Fibroblast of skin of scalp (primary cell): ENCODE data around the gene ALOX5.
"Not testable (repeated sequence)": the region's sequence is repeated elsewhere in the genome, so short reads cannot be mapped to it uniquely, and the experiment has no call there.

ENCODE experiments used
- DNase-seq: peaks from one replicate; pipeline ENCODE4 v3.0.0-alpha.2; 2013

The ALOX5 gene

DNA sequence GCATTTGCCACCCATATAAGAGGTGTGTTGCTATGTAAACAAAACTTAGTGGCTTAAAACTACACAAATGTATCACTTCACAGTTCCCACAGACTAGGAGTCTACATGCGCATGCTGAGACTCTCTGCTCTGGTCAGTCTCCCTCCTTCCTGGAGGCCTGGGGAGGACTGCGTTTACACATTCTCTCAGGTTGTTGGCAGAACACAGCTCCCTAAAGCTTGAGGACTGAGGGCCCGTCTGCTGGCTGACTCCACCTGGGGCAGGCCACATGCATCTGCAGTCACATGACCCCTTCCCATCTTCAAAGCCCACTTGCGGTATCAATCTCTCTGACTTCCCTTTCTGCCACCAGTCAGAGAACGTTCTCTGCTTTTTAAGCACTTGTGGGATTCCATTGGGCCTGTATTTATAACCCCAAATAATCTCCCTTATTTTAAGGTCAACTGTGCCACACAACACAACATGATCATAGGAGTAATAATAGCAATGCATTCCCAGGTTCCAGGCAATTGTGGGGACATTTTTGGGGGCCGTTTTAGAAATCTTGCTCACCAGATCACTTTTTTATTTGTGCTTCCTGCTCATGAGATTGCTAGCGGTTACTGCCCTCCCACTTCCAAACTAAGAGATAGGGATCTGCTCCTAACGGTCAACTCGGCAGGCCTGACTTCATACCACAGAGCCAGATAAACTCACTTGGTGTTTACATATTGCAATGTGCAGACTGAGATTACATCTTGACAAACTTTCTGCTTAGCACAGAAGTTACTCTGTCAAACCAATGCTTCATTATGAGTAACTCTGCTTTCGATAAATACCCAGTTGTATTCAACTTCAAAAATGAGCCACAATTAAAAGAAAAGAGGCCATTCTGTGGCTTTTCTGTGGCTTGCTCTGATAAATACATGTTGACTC lies 96.3 kb downstream of the ALOX5 start:
- no peak for DNase-seq

DNA sequence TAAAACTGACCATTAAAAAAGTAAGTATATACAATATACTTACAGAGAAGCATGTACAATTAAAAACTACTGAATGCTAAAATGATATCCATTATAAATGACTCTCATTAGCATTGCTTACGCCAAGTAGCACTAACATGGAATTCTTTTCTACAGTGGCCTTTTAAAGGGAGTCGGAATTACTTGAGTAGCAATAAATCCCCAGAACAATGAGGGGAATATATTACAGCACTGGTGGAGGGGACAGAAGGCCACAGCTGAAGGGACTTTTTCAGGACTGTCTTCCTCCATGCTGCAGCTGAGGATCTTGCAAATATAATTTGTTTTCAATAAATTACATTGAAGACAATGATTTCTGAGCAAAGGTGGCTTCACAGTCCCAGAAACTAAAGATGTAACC lies 97.0 kb downstream of the ALOX5 start:
- DNase-seq: no peak

DNA sequence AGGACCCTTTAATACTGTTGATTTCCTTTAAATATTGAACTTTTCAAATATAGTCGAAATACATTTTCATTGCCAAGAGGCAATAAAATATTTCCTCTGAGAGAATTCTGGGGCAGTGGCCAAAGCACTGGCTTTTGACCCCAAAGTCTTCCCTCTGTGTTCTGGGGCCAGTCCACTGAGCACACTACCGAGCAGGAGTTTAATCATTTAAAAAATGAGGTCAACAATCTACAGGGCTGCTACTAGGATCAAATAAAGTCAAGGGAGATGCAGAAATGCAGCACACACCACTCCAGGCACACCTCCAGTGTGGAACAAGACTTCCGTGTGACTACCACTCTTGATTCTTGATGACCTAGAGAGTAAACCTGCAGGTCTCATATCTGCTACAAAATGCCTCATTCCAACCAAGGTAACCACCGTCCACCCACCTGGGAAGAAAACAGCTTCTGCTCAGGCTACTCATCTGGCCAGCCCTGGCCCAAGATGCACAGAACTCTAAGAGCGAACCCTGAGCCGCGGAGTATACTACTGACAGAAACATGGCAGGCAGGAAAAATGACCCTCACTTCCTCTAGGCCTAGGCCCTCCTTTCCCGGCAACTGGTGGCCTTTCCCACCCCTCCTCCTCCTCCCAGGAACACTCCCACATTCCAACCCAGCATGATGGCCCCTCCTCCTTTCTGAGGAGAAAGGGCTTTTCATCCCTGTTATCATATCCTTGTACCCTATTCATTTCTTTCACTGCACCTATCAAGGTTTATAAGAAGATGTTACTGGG lies 97.7 kb downstream of the ALOX5 start:
- DNase-seq: no peak

DNA sequence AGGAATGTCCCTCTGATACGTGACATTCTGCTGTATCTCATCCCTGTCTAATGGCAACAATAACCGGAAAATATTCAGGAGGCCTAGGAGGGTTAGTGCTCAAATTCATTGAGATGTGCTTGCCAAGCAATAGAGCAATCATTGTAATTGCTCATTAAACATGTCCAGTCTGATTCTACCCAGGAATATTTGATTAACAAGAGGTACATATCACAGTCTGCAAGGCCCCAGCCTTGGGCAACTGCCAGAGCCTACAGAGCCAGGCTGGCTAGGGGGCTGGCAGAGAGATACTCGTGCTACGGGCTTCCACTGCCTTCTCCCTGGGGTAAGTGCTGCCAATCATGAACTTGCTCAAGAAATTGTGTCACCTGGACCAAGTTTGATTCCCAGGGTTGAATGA lies 99.1 kb downstream of the ALOX5 start:
- DNase-seq: no peak

DNA sequence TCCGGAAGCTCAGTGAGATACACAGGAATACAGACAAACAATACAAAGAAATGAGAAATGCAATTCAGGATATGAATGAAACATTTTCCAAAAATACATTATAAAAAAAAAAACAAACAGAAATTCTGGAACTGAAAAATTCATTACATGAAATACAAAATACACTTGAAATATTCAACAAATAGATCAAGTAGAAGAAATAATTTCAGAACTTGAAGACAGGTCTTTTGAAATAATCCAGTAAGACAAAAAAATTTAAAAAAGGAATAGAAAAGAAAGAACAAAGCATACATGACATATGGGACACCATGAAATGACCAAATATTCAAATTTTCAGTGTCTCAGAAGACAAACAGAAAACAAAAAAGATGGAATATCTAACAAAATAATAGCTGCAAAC lies 102.5 kb downstream of the ALOX5 start:
- DNase-seq: no peak

DNA sequence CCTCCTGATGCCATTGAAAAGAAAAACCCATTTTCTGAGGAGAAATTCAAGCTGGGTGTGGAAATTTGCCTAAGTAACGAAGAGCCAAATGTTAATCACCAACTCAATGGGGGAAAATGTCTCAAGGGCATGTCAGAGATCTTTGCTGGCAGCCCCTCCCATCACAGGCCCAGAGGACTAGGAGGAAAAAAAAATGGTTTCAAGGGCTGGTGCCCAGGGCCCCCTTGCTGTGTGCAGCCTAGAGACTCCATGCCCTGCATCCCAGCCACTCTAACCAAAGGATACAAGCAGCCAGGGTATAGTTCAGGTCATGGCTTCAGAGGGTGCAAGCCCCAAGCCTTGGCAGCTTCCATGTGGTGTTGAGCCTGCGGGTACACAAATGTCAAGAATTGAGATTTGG lies 106.3 kb downstream of the ALOX5 start:
- DNase-seq: no peak

DNA sequence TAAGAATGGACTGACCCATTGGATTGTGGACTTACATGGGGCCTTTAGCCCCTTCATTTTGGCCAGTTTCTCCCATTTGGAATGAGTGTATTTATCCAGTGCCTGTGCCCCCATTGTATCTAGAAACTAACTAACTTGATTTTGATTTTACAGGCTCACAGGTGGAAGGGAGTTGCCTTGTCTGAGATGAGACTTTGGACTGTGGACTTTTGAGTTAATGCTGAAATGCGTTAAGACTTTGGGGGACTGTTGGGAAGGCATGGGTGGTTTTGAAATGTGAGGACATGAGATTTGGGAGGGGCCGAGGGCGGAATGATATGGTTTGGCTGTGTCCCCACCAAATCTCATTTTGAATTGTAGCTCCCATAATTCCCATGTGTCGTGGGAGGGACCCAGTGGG lies 107.1 kb downstream of the ALOX5 start:
- not testable (repeated sequence) for DNase-seq

DNA sequence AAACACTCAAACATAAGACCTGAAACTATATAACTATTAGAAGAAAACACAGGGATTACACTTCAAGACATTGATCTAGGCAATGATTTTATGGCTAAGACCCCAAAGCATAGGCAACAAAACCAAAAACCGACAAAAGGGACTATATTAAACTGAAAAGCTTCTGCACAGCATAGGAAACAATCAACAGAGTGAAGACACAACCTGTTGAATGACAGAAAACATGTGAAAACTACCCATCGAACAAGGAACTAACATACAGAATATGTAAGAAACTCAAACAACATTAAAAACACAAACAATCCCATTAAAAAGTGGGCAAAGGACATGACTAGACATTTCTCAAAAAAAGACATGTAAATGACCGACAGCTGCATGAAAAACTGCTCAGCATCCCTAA lies 109.0 kb downstream of the ALOX5 start:
- DNase-seq: no peak

DNA sequence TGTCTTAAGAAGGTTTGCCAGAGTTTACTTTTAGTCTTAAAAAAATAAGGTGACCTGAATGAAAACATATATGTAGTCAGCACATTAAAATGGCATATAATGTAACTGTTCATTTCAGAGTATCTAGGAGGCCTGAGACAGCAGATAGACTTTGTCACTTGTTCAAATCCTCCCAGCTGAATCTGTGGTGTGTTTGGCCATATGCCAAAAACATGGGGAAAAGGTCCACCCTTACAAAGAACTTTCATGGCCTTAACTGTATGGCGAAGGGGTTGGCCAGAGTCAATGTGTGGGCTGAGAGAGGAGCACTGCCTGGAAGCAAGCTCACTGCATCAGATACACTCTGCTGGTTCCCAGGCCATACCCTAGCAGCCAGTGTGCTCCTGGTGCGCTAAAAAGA lies 113.7 kb downstream of the ALOX5 start:
- no peak for DNase-seq

DNA sequence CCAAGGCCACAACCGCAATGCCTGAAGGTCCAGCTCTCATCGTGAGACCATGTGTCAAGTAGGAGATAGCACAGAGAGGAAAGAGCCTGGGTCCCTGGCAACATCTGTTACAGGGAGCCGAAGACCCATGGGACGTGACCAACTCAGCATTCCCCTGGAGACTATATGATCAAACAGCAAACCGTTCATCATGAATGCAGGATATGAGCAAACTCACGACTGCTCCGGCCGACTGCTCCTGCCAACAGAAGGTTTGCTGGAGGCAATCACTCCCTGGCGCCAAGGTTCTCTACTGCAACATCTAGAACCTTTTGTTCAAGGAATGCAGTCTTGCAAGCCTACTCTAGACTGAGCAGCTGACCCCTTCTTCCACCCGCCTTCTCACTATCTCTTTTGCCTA lies 114.3 kb downstream of the ALOX5 start:
- DNase-seq: no peak

DNA sequence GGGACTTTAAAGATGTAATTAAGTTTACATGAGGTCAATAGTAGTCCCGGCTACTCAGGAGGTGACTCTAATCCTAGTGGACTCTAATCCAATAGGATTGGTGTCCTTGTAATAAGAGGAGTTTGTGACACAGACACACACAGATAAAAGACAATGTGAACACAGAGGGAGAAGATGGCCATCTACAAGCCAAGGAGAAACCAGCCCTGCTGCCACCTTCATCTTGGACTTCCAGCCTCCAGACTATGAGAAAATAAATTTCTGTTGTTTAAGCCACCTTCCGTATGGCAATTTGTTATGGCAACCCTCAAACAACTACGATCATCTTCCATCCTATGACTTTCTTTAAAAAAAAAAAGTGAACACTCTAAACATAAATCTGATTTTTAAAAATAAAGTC lies 116.3 kb downstream of the ALOX5 start:
- DNase-seq: no peak

DNA sequence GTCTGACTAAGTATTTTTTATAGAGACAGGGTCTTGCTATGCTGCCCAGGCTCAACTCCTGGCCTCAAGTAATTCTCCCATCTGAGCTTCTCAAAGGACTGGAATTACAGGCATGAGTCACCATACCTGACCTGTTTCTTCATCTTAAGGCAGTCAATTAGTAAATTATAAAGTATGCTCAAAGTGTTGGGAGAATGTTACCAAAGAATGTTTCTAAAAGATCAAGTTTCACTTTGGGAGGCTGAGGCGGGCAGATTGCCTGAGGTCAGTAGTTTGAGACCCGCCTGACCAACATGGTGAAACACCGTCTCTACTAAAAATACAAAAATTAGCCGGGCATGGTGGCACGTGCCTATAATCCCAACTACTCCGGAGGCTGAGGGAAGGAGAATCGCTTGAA lies 117.0 kb downstream of the ALOX5 start:
- no peak for DNase-seq
